NB4 (cell line): ENCODE data around the gene SHISA8.

Experiments used
- DNase-seq: peaks from one replicate; pipeline ENCODE4 v3.0.0; 2010; ENCODE audit warnings: low read depth
- H3K4me3 ChIP-seq: one replicate; pipeline ENCODE4 v1.5.1; 2011; ENCODE audit warnings: mild to moderate bottlenecking, low read depth, low read length, moderate library complexity
- MYC ChIP-seq: IDR thresholded peaks from 2 replicates; pipeline ENCODE4 v1.6.1; 2011; ENCODE audit warnings: low read depth, low read length
- POLR2A ChIP-seq: IDR thresholded peaks from 2 replicates; pipeline ENCODE4 v1.6.1; 2011; ENCODE audit warnings: mild to moderate bottlenecking; ENCODE audit not compliant: insufficient read length; ENCODE audit errors: extremely low read depth
- TF ChIP-seq, protein P1 (sequence below): IDR thresholded peaks from one replicate; pipeline ENCODE4 v1.5.1; 2012; ENCODE audit warnings: low read depth, low read length
- TF ChIP-seq, protein P2 (sequence below): IDR thresholded peaks from 2 replicates; pipeline ENCODE4 v1.6.1; 2011; ENCODE audit warnings: low read depth, low read length

SHISA8 gene

GRCh38 chr22:41943661-41944209 lies 28.9 kb upstream of the SHISA8 start:
- DNase-seq, result no peak
- no peak overlapping the region for H3K4me3 ChIP-seq
- TF ChIP-seq, protein P1, sequence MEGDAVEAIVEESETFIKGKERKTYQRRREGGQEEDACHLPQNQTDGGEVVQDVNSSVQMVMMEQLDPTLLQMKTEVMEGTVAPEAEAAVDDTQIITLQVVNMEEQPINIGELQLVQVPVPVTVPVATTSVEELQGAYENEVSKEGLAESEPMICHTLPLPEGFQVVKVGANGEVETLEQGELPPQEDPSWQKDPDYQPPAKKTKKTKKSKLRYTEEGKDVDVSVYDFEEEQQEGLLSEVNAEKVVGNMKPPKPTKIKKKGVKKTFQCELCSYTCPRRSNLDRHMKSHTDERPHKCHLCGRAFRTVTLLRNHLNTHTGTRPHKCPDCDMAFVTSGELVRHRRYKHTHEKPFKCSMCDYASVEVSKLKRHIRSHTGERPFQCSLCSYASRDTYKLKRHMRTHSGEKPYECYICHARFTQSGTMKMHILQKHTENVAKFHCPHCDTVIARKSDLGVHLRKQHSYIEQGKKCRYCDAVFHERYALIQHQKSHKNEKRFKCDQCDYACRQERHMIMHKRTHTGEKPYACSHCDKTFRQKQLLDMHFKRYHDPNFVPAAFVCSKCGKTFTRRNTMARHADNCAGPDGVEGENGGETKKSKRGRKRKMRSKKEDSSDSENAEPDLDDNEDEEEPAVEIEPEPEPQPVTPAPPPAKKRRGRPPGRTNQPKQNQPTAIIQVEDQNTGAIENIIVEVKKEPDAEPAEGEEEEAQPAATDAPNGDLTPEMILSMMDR, result no peak
- TF ChIP-seq MYC, result no peak
- no peak for TF ChIP-seq POLR2A
- TF ChIP-seq, protein P2, sequence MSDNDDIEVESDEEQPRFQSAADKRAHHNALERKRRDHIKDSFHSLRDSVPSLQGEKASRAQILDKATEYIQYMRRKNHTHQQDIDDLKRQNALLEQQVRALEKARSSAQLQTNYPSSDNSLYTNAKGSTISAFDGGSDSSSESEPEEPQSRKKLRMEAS, result no peak

DNA sequence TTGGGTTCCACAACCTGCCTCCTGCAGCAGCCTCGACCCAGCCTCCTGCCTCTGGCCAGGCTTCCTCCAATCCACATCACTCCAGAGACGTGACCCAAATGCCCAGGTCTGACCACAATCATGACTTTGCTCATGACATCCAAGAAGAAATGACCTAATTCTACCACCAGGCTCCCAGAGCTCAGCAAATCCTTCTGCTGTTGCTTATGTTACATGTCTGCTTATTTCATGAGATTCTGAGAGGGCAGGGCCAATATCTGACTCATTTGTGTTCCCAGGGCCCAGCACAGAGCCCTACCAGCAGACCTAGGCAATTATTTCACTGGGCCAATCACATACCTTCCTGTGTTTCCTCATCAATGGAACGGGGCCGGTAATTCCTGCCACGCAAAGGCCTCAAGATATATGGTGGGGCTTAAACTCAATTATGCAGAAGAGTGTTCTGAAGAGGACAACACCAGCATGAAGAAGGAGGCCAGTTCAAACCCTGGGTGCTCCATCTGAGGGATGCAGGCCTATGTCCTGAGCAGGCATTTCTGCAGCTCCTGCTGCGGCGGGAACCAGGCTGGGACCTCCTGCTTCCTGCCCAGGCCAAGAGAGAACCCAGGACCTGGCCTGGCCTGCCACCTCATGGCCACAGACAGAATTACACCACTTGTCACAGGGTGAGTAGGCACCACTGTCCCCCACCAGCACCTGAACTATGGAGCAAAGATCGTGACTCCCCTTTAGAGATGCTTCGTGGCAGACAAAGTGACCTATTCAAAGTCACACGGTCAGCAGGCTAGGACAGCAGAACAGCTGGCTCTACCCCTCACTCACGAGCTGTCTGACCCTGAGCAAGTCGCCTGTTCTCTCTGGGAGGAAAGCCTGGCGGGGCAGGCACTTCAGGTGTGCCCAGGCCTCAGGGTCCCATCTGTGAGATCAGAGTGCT lies 26.2 kb upstream of the SHISA8 start:
- no peak overlapping the region for H3K4me3 ChIP-seq
- peak; percentile 81 for DNase-seq
- TF ChIP-seq, protein P1, result peak; percentile 59
- TF ChIP-seq, protein P2, result peak; percentile 56; the same call in 1 of the 2 replicates
- TF ChIP-seq MYC, result no peak

DNA sequence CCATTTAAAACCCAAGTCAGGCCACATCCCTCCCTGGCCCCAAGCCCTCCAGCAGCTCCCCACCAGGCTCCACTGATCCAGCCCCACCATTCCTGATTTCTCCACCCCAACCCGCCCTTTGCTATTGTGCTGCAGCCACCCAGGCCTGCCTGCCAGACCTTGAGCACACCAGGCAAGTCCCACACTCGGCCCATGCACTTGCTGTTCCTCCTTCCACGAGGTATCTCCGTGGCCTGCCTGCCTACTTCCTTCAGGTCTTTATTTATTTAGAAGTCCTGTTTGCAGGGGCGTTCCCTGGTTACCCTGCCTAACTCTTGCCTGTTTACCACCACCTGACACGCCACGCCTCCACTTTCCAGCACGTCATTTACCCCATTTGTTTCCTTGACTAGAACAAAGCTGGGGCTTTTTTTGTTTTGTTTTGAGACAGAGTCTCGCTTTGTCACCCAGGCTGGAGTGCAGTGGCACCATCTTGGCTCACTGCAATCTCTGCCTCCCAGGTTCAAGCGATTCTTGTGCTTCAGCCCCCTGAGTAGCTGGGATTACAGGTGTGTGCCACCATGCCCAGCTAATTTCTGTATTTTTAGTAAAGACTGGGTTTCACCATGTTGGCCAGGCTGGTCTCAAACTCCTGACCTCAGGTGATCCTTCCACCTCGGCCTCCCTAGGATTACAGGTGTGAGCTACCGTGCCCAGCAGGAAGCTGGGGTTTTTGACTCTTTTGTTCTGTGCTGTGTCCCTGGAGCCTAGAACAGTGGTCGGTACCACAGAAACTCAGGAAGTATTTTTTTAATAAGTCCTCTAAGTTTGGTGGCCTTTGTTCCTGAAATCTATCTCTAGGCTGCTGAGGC lies 25.3 kb upstream of the SHISA8 start:
- DNase-seq, result peak; percentile 64
- TF ChIP-seq, protein P1, result no peak
- TF ChIP-seq, protein P2, result no peak
- TF ChIP-seq MYC (no peak), POLR2A (no peak)
- no peak overlapping the region for H3K4me3 ChIP-seq

- no peak for DNase-seq
- no peak overlapping the region for H3K4me3 ChIP-seq
These were observed 22.0 kb upstream of the SHISA8 start for GRCh38 chr22:41936894-41937169.

DNA sequence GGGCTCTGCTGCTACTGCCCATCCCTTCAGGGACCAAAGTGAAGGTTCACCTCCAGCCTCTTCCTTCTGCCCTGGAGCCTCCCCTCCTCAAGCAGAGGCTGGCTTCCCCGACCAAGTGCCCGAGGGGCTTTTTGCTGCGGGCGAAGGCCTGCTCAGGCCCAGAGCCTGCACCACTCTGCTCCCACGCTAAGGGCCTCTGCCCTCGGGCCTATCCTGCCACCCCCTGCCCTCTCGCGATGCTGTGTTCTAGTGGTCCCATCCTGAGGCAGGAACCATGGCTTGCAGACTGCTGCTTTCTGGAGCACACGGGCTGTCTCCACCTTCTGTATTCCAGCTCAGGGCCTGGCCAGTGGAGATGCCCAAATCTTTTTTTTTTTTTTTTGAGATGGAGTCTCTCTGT lies 20.6 kb upstream of the SHISA8 start:
- TF ChIP-seq MYC (no peak), POLR2A (no peak)
- TF ChIP-seq, protein P1, result no peak
- TF ChIP-seq, protein P2, result no peak
- H3K4me3 ChIP-seq, result no peak overlapping the region

More at GRCh38 chr22:41936894-41937169, 22.0 kb upstream of the SHISA8 start:
- no peak for TF ChIP-seq MYC
- TF ChIP-seq POLR2A, result no peak
- TF ChIP-seq, protein P2, result no peak
- TF ChIP-seq, protein P1, result no peak

More for the DNA sequence above, 20.6 kb upstream of the SHISA8 start:
- no peak for DNase-seq
